VCaP (cell line): ENCODE data around the gene KIF20A.
A peak's percentile ranks its signal among the peaks of the same experiment; 100 is the strongest.

Experiments used
- H3K27ac ChIP-seq: fragments of 450-650 bp; 2 replicates; pipeline ENCODE4 v1.5.1; 2017
- TF ChIP-seq, protein P1 (sequence below): fragments of 450-650 bp; conservative IDR thresholded peaks from 2 replicates; pipeline ENCODE4 v1.5.1; 2017; ENCODE audit warnings: mild to moderate bottlenecking, moderate library complexity

Gene KIF20A

DNA sequence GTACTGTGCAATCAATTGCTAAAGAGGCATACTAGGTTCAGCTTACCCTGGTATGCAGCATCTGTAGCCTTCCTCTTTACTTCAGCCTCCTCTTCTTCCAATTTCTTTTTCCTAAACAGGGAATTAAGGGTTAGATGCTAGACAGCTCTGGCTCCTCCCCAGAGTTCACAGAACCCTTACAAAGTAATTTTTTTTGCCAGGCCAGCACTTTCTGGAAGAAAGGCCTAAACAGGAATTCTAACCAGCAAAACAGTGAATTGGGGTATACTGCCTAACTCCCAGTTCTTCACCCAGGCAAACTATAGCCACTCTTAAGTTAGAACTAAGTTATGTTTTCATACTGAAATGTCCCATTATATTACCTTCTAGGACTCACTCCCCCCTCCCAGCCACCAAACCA, 8.6 kb upstream of the KIF20A start:
- no peak overlapping the region for H3K27ac ChIP-seq
- TF ChIP-seq, protein P1, sequence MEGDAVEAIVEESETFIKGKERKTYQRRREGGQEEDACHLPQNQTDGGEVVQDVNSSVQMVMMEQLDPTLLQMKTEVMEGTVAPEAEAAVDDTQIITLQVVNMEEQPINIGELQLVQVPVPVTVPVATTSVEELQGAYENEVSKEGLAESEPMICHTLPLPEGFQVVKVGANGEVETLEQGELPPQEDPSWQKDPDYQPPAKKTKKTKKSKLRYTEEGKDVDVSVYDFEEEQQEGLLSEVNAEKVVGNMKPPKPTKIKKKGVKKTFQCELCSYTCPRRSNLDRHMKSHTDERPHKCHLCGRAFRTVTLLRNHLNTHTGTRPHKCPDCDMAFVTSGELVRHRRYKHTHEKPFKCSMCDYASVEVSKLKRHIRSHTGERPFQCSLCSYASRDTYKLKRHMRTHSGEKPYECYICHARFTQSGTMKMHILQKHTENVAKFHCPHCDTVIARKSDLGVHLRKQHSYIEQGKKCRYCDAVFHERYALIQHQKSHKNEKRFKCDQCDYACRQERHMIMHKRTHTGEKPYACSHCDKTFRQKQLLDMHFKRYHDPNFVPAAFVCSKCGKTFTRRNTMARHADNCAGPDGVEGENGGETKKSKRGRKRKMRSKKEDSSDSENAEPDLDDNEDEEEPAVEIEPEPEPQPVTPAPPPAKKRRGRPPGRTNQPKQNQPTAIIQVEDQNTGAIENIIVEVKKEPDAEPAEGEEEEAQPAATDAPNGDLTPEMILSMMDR = no peak

DNA sequence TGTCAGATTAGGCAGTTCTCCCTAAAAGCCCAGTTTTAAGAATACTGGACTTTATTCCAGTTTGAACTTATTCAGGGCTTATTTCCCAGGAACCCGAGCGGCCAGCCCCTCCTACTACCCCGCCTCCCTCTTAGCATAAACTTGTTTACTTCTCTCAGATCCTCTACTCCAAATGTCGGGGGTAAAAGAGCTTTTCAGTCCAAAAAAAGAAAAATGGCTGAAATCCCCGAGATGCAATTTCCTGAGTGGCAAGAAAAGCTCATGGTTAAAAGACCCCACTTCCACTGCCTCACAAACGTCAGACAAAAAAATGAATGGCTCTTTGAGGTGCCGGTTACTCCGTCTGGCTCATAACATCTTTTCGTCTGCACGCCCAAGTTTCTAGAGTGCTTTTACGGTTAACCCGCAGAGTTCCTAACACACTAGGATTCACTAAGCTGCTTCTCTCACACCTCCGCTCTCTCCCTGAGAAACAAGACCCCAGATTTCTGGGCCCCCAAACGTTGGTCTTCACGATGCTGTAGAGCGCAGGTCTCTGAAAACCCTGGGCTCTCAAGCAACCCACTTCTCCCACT, 884 bp upstream of the KIF20A start:
- peak overlapping the region; percentile 96 for H3K27ac ChIP-seq
- TF ChIP-seq, protein P1 = no peak

DNA sequence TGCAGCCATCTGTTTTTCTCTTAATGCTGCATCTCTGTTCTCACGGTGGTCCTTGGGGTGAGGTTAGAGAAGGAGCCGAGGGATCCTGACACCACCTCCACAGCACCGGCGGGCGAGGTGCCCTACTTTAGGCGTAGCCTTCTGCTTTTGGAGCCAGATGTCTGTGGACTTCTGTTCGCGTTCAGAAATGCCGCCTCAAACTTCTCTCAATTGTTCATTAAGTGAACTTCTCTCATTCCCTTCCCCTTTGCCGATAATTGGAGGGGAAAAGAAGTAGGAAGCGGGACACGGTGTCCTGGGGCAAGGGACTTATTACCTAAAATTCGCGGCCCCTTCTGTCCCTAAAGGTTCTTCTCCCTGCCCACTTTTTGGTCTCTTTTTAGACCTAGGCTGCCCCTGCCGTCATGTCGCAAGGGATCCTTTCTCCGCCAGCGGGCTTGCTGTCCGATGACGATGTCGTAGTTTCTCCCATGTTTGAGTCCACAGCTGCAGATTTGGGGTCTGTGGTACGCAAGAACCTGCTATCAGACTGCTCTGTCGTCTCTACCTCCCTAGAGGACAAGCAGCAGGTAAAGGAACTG, 455 bp downstream of the KIF20A start:
- peak overlapping the region; percentile 96 for H3K27ac ChIP-seq
- TF ChIP-seq, protein P1 = no peak

DNA sequence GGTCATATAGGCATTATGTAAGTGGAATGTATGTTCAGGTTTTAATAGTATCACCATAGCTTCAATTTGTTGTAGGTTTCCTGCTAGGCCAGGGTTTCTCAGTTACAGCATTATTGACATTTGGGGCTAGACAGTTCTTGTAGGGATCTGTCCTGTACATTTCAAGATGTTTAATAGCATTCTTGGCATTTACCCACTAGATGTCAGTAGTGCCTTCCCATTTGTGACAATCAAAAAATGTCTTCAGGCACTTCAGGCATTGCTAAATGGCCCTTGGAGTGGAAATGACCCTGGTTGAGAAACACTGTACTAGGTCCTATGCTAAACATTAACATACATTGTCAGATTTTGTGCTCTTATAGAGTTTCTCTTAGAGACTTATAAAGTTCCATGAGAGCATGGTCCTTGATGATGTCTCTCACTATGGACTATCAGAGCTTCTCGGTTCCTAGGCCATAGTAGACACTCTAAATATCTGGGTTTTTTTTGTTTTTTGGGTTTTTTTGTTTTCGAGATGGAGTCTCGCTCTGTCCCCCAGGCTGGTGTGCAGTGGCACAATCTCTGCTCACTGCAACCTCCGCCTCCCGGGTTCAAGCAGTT, 1.4 kb downstream of the KIF20A start:
- TF ChIP-seq, protein P1 = peak; percentile 94
- peak overlapping the region; percentile 96; the same call in 1 of the 2 replicates for H3K27ac ChIP-seq

DNA sequence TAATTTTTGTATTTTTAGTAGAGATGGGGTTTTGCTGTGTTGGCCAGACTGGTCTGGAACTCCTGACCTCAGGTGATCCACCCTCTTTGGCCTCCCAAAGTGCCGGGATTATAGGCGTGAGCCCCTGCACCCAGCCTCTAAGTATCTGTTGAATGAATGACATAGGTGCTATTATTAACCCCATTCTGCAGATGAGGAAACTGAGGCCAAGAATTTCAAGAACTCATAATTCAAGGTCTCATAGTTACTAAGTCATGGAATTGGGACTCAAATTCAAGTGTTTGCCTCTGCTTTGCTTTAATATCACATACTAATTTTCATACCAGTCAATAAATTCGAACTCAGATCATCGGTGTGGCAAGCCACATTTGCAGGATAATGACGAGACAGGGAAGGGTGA, 1.9 kb downstream of the KIF20A start:
- TF ChIP-seq, protein P1 = no peak
- H3K27ac ChIP-seq = peak overlapping the region; percentile 96; the same call in 1 of the 2 replicates

DNA sequence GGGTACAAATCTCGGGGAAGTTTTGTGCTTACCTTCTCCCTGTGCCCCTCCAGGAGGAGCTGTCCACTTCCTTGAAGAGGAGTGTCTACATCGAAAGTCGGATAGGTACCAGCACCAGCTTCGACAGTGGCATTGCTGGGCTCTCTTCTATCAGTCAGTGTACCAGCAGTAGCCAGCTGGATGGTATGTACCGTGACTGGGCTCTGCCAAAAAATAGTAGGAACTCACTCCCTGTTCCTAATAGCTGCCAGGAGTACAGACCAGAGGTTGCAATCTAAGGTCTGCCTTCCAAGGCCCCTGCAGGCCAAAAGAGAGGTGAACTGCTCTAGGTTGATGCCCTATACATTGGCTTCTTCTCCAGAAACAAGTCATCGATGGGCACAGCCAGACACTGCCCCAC, 3.9 kb downstream of the KIF20A start:
- no peak overlapping the region for H3K27ac ChIP-seq
- TF ChIP-seq, protein P1 = no peak

DNA sequence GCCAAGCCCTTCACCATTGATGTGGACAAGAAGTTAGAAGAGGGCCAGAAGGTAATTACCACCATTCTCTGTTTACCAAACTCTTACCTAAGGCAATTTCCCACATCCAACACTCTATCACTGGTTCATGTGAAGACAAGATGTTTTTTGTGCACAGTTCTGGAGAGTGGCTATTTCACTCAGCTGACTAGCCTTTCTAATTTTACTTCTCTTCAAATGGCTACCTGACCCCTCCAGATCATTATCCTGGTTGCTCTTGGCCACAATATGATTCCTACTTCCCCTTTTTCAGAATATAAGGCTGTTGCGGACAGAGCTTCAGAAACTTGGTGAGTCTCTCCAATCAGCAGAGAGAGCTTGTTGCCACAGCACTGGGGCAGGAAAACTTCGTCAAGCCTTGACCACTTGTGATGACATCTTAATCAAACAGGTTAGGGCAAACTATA, 7.1 kb downstream of the KIF20A start:
- H3K27ac ChIP-seq = no peak overlapping the region
- TF ChIP-seq, protein P1 = no peak
